CD1c-positive myeloid dendritic cell (primary cell): ENCODE measurements around the gene GPR137C.

Source experiments
- DNase-seq: peaks from one replicate; pipeline ENCODE4 v3.0.0-alpha.2; 2016; ENCODE audit errors: extremely low spot score

GPR137C gene

DNA sequence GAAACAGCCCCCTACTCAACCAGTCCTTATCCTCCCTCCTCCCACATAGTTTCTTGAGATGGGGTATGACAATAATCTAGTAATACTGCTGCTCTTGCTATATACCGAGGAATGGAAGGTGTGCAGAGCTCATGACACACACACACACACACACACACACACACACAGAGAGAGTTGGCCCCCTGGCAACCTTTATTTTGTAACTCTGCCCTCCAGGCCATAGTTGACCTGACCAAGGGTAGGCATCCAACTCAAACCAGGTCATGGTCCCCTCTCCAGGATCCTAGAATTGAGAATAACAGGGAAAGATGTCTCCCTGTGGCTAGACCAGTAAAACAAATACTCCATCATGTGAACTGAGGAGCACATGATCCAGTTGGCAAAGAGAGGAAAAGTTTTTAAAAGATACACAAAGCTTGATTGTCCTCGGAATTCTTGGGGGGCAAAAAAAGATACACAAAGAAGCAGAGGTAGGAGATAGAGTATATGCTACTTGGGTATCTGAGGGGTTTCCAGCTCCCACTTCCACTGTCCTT lies 131.4 kb downstream of the GPR137C start:
- DNase-seq: no peak

DNA sequence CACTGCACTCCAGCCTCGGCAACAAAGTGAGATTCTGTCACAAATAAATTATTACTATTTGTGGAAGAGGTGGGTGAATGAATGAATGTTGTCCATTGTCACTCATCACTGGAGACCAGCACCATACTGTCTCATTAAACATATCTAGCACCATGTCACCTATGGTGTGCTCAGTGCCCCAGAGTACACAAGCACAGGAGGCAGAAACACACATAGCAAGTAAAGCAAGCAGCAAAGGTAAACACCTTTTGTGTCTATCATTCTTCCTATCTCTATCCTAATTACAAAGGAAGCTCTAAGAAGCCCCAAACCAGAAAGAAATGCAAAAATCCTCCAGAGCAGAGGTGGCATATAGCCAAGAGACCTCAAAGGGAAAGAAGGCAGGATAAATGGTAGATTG lies 133.5 kb downstream of the GPR137C start:
- DNase-seq: no peak
